GM19023 (cell line): Measurements from ENCODE around the gene CUBN.

Source experiments
- ATAC-seq: cut with Tn5 transposase; IDR thresholded peaks from one replicate; pipeline ENCODE4 v1.9.1; 2021; ENCODE audit warnings: mild to moderate bottlenecking, moderate library complexity; ENCODE audit not compliant: unreplicated experiment

CUBN gene

DNA sequence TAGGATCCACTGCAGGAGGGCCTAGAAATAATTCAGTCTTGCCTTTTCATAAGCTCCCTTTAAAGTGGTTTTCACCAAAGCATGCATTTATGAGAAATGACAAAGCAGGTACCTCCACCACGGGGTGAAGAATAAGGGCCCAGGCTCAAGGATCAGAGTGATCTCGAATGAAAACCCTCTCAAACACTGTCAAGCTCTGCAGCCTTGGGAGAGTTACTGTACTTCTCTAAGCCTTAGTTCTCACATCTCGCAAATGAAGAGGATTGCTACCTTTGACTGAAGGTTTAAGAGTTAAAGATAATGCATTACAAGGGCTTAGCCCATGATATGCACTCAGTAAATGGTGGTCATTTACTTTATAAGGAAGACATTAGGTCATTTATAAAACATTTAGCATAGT is 81.7 kb downstream of the CUBN start:
- no peak for ATAC-seq

GRCh38 chr10:17046989-17047388 is 82.6 kb downstream of the CUBN start:
- ATAC-seq: no peak

GRCh38 chr10:17043586-17043985 is 86.0 kb downstream of the CUBN start:
- no peak for ATAC-seq

DNA sequence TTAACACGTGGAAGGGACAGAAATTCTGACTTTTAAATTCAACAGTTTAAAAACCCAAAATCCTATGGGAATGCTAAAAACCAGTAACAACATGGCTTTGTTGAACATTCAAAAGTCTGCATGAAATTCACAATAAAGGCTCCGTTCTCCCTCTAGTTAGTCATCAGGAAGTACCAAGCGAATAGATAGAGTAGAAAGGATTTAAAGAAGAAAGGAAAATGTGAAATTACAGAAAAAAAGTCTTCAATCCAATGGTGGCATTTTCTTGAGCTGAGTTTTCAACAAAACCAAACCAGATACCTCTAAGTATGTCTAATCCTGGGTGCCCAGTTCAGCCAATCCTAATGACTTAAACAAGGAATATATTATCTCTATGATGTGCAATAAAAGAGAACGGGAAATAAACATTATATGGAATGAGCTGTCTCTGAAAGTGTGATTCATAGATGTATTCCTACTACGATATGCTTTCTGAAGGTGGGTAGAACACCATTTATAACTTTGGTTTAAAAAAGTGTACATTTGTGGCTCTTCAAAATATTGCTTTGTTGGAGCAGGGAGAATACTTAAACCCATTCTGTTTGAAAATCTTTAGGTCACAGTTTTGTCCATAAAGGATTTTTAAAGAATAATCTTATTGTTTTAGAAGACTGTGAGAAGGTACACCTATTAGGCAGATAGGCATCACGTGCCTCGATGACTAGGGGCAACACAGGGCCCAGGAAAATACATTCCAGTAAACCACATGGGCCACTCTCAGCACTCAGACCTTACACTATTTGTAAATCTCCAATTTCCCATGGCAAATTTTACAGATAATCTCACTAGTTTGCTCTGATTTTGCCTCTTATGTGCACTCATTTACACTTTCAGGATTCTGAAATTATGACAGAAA is 87.7 kb downstream of the CUBN start:
- ATAC-seq: no peak

- ATAC-seq: no peak
These were observed 91.0 kb downstream of the CUBN start for GRCh38 chr10:17038627-17039026.

GRCh38 chr10:17037910-17038309 is 91.7 kb downstream of the CUBN start:
- no peak for ATAC-seq

DNA sequence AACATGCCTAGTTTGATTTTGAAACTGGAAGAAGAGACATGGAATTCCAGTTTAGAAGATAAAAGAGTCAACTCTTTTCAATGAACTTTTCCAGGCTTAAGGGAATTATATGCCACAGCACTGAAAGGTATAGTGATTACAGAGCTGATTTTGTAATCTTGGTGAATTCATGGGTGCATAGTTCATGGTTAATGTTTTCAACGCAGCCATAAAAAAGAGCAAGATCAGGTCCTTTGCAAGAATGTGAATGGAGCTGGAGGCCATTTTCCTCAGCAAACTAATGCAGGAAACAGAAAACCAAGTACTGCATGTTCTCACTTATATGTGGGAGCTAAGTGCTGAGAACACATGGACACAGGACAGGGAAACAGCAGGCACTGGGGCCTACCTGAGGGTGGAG is 94.2 kb downstream of the CUBN start:
- ATAC-seq: no peak

DNA sequence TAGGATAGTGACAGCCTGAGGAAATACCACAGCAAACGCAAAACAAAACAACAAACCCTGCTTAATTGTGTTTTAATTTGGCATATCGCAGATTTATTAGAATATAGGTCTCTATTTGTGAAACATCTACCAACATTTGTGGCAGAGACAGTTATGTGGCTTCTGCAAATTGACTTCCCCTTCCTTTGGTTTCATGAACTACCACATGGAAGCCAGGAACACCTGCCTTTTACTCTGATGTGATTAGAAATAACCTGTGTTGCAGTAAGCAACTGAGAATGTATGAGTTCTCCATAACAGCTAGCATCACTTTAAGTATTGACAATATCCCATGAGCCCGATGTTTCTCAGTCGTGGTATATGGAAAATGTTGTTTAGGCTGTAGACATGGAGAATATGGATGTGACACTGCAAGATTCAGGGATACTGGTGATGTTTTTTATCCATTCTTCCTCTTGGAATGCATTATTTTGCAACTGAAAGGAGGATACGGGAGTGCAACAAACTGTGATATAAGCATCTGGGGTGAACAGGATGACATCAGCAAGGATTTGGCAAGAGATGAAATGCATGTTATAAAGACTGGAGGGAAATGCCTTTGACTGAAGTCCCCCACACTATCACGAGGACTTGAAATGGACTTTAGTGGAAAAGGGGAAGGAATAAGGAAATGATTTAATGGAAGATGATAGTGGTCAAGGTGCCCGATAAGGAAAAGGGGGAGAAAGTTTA is 95.9 kb downstream of the CUBN start:
- ATAC-seq: no peak

DNA sequence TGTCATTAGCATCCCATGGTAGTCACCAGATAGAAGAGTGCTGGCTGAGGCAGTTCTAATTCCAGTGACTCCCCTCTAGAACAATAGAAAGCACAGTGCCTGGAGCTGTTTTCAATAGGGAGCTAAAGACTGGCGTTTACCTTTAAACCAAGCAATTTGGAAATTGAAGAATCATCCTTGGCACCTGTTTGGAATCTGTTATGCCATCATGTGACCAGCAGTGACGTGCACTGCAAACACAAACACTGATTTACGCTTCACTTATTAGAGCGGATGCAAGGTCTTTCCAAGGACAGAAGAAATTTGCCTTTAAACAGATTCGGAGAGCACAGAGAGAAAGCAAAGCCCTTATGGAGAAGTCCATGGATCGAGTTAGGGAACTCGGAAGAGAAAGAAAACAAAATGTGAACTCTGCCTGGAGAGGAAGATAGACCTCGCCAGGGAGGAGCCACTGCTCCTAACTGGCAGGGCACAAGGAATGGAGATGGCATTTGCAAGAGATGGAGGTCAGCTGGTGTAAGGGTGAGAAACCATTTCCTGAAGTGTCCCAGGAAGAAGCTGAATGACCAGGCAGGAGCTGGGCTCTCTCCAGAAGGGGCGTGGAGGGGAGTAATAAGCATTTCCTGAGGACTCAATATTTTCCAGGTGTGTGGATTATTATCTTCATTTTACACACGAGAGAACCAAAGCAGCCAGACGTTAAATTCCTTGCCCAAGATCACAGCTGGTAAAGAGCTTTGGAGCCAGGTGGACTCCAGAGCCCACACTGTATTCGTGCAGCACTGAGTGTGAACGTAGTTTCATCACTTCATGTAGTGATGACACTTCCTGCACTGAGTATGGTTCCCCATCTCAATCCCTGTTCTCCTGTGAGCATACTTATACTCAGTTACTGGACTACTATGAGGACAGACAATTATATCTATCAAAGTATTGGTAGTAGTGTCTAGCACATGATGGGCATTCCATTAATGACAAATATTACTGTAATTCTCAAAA is 97.7 kb downstream of the CUBN start:
- no peak for ATAC-seq

DNA sequence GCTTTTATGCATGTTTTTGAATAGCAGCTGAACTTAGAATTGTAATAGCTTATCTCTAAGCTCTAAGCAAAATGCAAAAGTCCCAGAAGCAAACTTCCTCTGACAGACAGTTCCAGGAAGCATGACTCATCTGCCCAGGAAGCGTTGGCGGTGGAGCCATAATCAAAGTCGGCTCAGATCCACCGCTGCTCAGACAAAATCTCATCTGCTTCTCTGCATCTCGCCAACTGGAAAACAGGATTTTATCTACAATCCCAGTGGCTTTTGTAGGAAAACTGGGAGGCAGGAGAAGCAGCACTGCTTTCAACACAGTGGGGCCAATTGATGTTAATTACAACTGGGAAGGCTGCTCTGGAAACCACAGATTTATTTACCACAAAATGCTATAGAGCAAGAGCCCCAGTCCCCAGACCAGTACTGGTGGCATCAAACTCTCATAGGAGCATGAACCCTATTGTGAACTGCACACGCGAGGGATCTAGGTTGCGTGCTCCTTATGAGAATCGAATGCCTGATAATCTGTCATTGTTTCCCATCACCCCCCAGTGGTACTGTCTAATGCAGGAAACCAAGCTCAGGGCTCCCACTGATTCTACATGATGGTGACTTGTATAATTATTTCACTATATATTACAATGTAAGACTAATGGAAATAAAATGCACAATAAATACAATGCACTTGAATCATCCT is 99.9 kb downstream of the CUBN start:
- ATAC-seq: no peak

GRCh38 chr10:17029239-17029580 is 100.4 kb downstream of the CUBN start:
- no peak for ATAC-seq

GRCh38 chr10:17028798-17029197 is 100.8 kb downstream of the CUBN start:
- no peak for ATAC-seq

DNA sequence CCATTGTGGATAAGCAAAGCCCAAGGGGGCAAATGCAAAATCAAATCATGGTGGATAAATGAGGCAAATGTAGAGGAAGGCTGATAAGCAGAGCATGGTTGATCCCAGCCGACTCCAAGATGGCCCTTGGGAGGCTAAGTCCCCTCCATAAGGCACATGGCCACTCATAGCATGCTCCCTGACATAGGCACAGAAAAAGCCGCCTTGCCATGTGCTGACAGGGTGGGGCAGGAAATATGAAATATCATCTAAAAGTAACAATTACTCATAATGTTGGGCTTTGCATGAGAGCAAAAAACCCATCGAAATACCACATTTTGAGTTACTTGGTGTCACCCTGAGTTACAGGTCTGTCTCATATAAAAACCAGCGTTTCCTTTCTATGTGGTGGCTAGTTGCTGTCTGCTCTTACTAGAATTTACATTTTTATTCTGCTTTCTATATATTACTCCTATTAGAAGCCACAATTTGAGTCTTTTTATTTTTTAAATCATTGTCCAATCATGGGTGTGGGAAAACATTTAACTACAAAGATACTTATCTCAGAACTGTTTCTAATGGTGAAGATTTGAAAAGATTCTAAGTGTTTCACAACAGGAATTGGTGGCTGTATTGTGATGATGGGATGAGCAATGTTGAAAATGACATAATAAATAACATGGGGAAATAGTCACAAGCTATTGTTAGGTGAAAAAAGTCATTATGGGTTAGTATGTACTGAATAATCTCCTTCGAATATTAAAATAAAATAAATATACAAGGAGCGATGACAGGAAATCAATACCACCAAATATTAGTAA is 102.7 kb downstream of the CUBN start:
- peak; percentile 53 for ATAC-seq

GRCh38 chr10:17025444-17026295 is 103.9 kb downstream of the CUBN start:
- ATAC-seq: no peak

DNA sequence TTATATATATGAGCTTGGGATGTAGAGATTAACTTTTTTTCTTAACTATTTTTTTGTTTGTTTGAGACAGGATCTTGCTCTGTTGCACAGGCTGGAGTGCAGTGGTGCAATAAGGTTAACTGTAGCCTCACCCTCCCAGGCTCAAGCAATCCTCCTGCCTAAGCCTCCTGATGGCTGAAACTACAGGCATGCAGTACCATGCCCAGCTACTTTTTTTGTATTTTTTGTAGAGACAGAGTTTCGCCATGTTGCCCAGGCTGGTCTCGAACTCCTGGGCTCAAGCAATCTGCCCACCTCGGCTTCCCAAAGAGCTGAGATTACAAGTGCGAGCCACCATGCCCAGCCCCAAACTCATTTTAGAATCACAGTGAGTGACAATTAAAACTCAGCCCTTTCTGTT is 105.2 kb downstream of the CUBN start:
- ATAC-seq: no peak

- peak; percentile 96 for ATAC-seq
These were observed 106.0 kb downstream of the CUBN start for GRCh38 chr10:17023386-17024298.

- no peak for ATAC-seq
These were observed 106.7 kb downstream of the CUBN start for GRCh38 chr10:17022896-17023295.

DNA sequence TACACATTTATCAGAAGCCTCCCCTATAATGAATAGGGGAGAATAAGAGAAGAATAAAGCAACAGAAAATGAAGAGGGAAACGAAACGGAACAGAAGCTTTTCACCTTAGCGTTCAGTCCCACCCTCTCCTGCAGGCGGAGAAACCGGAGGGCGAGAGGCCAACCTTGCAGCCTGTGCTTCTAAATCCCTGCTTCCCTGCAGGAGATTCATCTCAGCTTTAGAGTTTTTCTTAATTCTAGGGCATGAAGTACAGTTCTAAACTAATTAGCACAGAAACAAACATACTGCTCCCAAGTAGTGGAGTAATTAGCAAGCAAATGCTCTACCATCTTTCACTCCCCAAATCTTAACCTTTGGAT is 107.2 kb downstream of the CUBN start:
- no peak for ATAC-seq
